ENCODE measurements around the gene CCDC192. TPM values are rescaled to one million over a fixed set of nuclear protein-coding genes. Genes with fewer than 3 reads are reported as not detected.

Gene CCDC192
- total RNA-seq, 1 experiment from 2014 or later = 0.52 TPM

- CTCF ChIA-PET = no interaction called here
- peaks cover 17% of the 10 kb centered on the region for H3K4me1 Mint-ChIP-seq
Observed at GRCh38 chr5:127981498-127981897, 278.3 kb downstream of the CCDC192 start.

DNA sequence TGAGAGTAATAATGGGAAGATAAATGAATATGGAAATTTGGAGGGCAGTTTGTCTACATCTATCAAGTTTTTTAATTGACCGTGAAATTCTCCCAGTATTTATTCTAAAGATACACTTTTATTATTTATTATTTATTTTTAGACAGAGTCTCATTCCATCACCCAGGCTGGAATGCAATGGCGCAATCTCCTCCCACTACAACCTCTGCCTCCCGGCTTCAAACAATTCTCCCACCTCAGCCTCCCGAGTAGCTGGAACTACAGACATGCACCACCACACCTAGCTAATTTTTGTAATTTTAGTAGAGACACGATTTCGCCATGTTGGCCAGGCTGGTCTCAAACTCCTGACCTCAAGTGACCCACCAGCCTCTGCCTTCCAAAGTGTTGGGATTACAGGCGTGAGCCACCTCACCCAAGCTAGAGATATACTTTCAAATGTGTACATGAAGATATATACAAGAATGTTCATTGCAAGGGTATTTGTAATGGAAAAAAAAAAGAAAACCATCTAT lies 282.7 kb downstream of the CCDC192 start:
- DNase-seq (ENCODE audit: low spot score) (no peak), ATAC-seq (no peak)
- Mint-ChIP-seq H3K27me3 (ENCODE audit: low read depth) (no peaks in the 10 kb centered on the region; the same call in 1 of the 2 replicates), H3K4me3 (no peak overlapping the region), H3K9me3 (no peaks in the 10 kb centered on the region), H3K27ac (no peak overlapping the region), H3K36me3 (no peaks in the 10 kb centered on the region), H3K4me1 (peaks cover 7% of the 10 kb centered on the region)
- ChIA-PET POLR2A (no interaction called here), CTCF (no interaction called here)
- TF ChIP-seq CTCF (IDR thresholded peaks at IDR 0.05) (no peak), ZNF416 (CRISPR knock-in tag; IDR thresholded peaks at IDR 0.05) (no peak), MXD4 (CRISPR knock-in tag; IDR thresholded peaks at IDR 0.05; ENCODE audit: borderline replicate concordance) (no peak), JAZF1 (CRISPR knock-in tag; IDR thresholded peaks at IDR 0.05) (no peak), OVOL2 (CRISPR knock-in tag; IDR thresholded peaks at IDR 0.05; ENCODE audit: borderline replicate concordance) (no peak), SMAD4 (CRISPR knock-in tag; IDR thresholded peaks at IDR 0.05) (no peak), FOXK1 (CRISPR knock-in tag; IDR thresholded peaks at IDR 0.05) (no peak), FOXJ3 (CRISPR knock-in tag; IDR thresholded peaks at IDR 0.05; ENCODE audit: borderline replicate concordance) (no peak), IRF2 (CRISPR knock-in tag; IDR thresholded peaks at IDR 0.05; ENCODE audit: borderline replicate concordance, low read depth) (no peak), HMGA2 (CRISPR knock-in tag; IDR thresholded peaks at IDR 0.05) (no peak; the same call in 1 of the 2 replicates), ZSCAN18 (CRISPR knock-in tag; IDR thresholded peaks at IDR 0.05) (no peak)
- TF ChIP-seq, protein P1, sequence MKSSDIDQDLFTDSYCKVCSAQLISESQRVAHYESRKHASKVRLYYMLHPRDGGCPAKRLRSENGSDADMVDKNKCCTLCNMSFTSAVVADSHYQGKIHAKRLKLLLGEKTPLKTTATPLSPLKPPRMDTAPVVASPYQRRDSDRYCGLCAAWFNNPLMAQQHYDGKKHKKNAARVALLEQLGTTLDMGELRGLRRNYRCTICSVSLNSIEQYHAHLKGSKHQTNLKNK (CRISPR knock-in tag; IDR thresholded peaks at IDR 0.05) = no peak
- TF ChIP-seq, protein P2, sequence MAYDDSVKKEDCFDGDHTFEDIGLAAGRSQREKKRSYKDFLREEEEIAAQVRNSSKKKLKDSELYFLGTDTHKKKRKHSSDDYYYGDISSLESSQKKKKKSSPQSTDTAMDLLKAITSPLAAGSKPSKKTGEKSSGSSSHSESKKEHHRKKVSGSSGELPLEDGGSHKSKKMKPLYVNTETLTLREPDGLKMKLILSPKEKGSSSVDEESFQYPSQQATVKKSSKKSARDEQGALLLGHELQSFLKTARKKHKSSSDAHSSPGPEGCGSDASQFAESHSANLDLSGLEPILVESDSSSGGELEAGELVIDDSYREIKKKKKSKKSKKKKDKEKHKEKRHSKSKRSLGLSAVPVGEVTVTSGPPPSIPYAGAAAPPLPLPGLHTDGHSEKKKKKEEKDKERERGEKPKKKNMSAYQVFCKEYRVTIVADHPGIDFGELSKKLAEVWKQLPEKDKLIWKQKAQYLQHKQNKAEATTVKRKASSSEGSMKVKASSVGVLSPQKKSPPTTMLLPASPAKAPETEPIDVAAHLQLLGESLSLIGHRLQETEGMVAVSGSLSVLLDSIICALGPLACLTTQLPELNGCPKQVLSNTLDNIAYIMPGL (CRISPR knock-in tag; IDR thresholded peaks at IDR 0.05) = no peak

More at GRCh38 chr5:127981498-127981897, 278.3 kb downstream of the CCDC192 start:
- Mint-ChIP-seq H3K36me3 (no peaks in the 10 kb centered on the region), H3K27me3 (ENCODE audit: low read depth) (no peaks in the 10 kb centered on the region; the same call in 1 of the 2 replicates), H3K4me3 (no peak overlapping the region), H3K27ac (no peak overlapping the region), H3K9me3 (no peaks in the 10 kb centered on the region)
- DNase-seq (ENCODE audit: low spot score) (no peak), ATAC-seq (peak; percentile 60)
- POLR2A ChIA-PET = no interaction called here
- no peak for TF ChIP-seq FOXK1 (CRISPR knock-in tag; IDR thresholded peaks at IDR 0.05)
- no peak for TF ChIP-seq KAT7 (CRISPR knock-in tag; IDR thresholded peaks at IDR 0.05; ENCODE audit: borderline replicate concordance)
- TF ChIP-seq GRHL2 (CRISPR knock-in tag; IDR thresholded peaks at IDR 0.05; ENCODE audit: insufficient replicate concordance, severe bottlenecking) = no peak
- no peak for TF ChIP-seq FOXP1 (CRISPR knock-in tag; IDR thresholded peaks at IDR 0.05; ENCODE audit: borderline replicate concordance)
- TF ChIP-seq, protein P3, sequence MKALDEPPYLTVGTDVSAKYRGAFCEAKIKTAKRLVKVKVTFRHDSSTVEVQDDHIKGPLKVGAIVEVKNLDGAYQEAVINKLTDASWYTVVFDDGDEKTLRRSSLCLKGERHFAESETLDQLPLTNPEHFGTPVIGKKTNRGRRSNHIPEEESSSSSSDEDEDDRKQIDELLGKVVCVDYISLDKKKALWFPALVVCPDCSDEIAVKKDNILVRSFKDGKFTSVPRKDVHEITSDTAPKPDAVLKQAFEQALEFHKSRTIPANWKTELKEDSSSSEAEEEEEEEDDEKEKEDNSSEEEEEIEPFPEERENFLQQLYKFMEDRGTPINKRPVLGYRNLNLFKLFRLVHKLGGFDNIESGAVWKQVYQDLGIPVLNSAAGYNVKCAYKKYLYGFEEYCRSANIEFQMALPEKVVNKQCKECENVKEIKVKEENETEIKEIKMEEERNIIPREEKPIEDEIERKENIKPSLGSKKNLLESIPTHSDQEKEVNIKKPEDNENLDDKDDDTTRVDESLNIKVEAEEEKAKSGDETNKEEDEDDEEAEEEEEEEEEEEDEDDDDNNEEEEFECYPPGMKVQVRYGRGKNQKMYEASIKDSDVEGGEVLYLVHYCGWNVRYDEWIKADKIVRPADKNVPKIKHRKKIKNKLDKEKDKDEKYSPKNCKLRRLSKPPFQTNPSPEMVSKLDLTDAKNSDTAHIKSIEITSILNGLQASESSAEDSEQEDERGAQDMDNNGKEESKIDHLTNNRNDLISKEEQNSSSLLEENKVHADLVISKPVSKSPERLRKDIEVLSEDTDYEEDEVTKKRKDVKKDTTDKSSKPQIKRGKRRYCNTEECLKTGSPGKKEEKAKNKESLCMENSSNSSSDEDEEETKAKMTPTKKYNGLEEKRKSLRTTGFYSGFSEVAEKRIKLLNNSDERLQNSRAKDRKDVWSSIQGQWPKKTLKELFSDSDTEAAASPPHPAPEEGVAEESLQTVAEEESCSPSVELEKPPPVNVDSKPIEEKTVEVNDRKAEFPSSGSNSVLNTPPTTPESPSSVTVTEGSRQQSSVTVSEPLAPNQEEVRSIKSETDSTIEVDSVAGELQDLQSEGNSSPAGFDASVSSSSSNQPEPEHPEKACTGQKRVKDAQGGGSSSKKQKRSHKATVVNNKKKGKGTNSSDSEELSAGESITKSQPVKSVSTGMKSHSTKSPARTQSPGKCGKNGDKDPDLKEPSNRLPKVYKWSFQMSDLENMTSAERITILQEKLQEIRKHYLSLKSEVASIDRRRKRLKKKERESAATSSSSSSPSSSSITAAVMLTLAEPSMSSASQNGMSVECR (CRISPR knock-in tag; IDR thresholded peaks at IDR 0.05; ENCODE audit: borderline replicate concordance) = no peak
- no peak for TF ChIP-seq JAZF1 (CRISPR knock-in tag; IDR thresholded peaks at IDR 0.05)
- TF ChIP-seq, protein P4, sequence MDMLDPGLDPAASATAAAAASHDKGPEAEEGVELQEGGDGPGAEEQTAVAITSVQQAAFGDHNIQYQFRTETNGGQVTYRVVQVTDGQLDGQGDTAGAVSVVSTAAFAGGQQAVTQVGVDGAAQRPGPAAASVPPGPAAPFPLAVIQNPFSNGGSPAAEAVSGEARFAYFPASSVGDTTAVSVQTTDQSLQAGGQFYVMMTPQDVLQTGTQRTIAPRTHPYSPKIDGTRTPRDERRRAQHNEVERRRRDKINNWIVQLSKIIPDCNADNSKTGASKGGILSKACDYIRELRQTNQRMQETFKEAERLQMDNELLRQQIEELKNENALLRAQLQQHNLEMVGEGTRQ (CRISPR knock-in tag; IDR thresholded peaks at IDR 0.05) = no peak
- no peak for TF ChIP-seq NFE2L1 (CRISPR knock-in tag; IDR thresholded peaks at IDR 0.05)
- no peak for TF ChIP-seq TEAD4 (CRISPR knock-in tag; IDR thresholded peaks at IDR 0.05)
- TF ChIP-seq ZNF121 (CRISPR knock-in tag; IDR thresholded peaks at IDR 0.05) = no peak
- no peak for TF ChIP-seq SOX15 (CRISPR knock-in tag; IDR thresholded peaks at IDR 0.05)
- TF ChIP-seq ATF2 (CRISPR knock-in tag; IDR thresholded peaks at IDR 0.05; ENCODE audit: borderline replicate concordance, low read depth) = no peak

All from WTC11 (cell line).